Adrenal gland (tissue), 5 donors: Measurements from ENCODE around the gene EPC1.

ENCODE experiments used
- CTCF ChIP-seq, 6 experiments: fragments of 450-650 bp in 4 of 6; fragments of 200-600 bp in 2 of 6; sonication (generic) in 1 of 6; IDR thresholded peaks; 1 replicate in 5 of 6; 2 replicates in 1 of 6; pipeline versions ENCODE4 v1.5.1 to v1.8.0; 2016 to 2021; ENCODE audit warnings: antibody characterized with exemption in 6 of 6, mild to moderate bottlenecking in 2 of 6, moderate library complexity in 1 of 6
- POLR2A ChIP-seq, 2 donors: fragments of 450-650 bp; IDR thresholded peaks; one replicate each; pipeline ENCODE4 v1.6.1; 2017; ENCODE audit warnings: antibody characterized with exemption in 2 of 2, mild to moderate bottlenecking in 2 of 2, moderate library complexity in 1 of 2
- donor health status: DM: no; HTN: no; CAD: no.

- TF ChIP-seq CTCF (IDR thresholded peaks at IDR 0.05) (no peak), POLR2A (IDR thresholded peaks at IDR 0.05) (no peak)
These were observed 33.1 kb upstream of the EPC1 start for GRCh38 chr10:32379950-32380551.
